Neutrophil (primary cell): ENCODE results near the gene FGL2.

Experiments
- H3K27ac ChIP-seq: fragments of 200-600 bp; sonication (generic); 2 replicates; pipeline ENCODE4 v1.5.1; 2016; ENCODE audit warnings: mild to moderate bottlenecking, moderate library complexity
- H3K27me3 ChIP-seq: fragments of 200-600 bp; sonication (generic); 2 replicates; pipeline ENCODE4 v1.6.0; 2016; ENCODE audit warnings: mild to moderate bottlenecking
- H3K36me3 ChIP-seq: fragments of 200-600 bp; sonication (generic); 2 replicates; pipeline ENCODE4 v1.5.1; 2017
- H3K4me1 ChIP-seq, 2 experiments: fragments of 200-600 bp in 1 of 2; sonication (generic) in 1 of 2; 1 replicate in 1 of 2; 2 replicates in 1 of 2; pipeline versions ENCODE4 v1.5.1 to v1.6.1; 2013 to 2016; ENCODE audit warnings: low read depth in 1 of 2, low read length in 1 of 2, mild to moderate bottlenecking in 1 of 2, moderate library complexity in 1 of 2; ENCODE audit not compliant: control insufficient read depth in 1 of 2, insufficient read depth in 1 of 2
- H3K4me3 ChIP-seq, 2 experiments: fragments of 200-600 bp in 1 of 2; sonication (generic) in 1 of 2; 1 replicate in 1 of 2; 2 replicates in 1 of 2; pipeline ENCODE4 v1.5.1; 2013 to 2016; ENCODE audit warnings: low read depth in 1 of 2, low read length in 1 of 2, mild to moderate bottlenecking in 1 of 2, moderate library complexity in 1 of 2
- H3K9me3 ChIP-seq: fragments of 200-600 bp; sonication (generic); 2 replicates; pipeline ENCODE4 v1.5.1; 2016
- TF ChIP-seq, protein P1 (sequence below): fragments of 200-600 bp; sonication (generic); IDR thresholded peaks from 2 replicates; pipeline ENCODE4 v1.5.1; 2016; ENCODE audit warnings: antibody characterized with exemption

Gene FGL2

GRCh38 chr7:77208416-77208815 is 8.8 kb upstream of the FGL2 start:
- TF ChIP-seq, protein P1, sequence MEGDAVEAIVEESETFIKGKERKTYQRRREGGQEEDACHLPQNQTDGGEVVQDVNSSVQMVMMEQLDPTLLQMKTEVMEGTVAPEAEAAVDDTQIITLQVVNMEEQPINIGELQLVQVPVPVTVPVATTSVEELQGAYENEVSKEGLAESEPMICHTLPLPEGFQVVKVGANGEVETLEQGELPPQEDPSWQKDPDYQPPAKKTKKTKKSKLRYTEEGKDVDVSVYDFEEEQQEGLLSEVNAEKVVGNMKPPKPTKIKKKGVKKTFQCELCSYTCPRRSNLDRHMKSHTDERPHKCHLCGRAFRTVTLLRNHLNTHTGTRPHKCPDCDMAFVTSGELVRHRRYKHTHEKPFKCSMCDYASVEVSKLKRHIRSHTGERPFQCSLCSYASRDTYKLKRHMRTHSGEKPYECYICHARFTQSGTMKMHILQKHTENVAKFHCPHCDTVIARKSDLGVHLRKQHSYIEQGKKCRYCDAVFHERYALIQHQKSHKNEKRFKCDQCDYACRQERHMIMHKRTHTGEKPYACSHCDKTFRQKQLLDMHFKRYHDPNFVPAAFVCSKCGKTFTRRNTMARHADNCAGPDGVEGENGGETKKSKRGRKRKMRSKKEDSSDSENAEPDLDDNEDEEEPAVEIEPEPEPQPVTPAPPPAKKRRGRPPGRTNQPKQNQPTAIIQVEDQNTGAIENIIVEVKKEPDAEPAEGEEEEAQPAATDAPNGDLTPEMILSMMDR: no peak
- H3K9me3 ChIP-seq: peaks cover 4% of the 10 kb centered on the region
- H3K4me3 ChIP-seq: peak overlapping the region in 1 of 2 experiments; percentile 19
- H3K27ac ChIP-seq: peak overlapping the region; percentile 57
- no peaks in the 10 kb centered on the region for H3K36me3 ChIP-seq
- no peaks in the 10 kb centered on the region for H3K27me3 ChIP-seq
- H3K4me1 ChIP-seq: peaks cover 8 to 16% of the 10 kb centered on the region in 2 experiments

DNA sequence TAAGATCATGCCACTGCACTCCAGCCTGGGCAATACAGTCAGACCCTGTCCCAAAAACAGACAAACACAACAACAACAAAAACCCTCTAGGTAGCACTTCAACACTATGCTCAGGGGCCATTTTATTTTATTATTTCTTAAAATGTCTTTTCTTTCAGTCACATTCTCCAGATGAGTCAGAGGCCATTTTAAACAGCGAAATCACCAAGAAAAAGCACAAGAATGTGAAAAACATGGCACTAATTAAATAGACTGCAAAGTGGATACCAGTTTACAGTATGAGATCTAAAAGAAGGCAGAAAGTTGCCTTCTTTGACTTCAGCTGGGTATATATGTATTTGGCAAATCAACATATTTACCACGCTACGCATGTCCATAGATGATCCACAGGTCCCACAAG is 6.1 kb upstream of the FGL2 start:
- Histone ChIP-seq H3K27ac (no peak overlapping the region), H3K27me3 (no peaks in the 10 kb centered on the region), H3K4me3 (no peak overlapping the region), H3K4me1 (peaks cover 8 to 17% of the 10 kb centered on the region in 2 experiments), H3K36me3 (no peaks in the 10 kb centered on the region), H3K9me3 (peaks cover 4% of the 10 kb centered on the region)
- TF ChIP-seq, protein P1: no peak

- Histone ChIP-seq H3K36me3 (no peaks in the 10 kb centered on the region), H3K4me1 (peaks cover 14 to 30% of the 10 kb centered on the region in 2 experiments), H3K9me3 (no peaks in the 10 kb centered on the region), H3K4me3 (no peak overlapping the region), H3K27me3 (no peaks in the 10 kb centered on the region), H3K27ac (no peak overlapping the region)
- TF ChIP-seq, protein P1: no peak
Measured at GRCh38 chr7:77202481-77202976, 2.9 kb upstream of the FGL2 start.

DNA sequence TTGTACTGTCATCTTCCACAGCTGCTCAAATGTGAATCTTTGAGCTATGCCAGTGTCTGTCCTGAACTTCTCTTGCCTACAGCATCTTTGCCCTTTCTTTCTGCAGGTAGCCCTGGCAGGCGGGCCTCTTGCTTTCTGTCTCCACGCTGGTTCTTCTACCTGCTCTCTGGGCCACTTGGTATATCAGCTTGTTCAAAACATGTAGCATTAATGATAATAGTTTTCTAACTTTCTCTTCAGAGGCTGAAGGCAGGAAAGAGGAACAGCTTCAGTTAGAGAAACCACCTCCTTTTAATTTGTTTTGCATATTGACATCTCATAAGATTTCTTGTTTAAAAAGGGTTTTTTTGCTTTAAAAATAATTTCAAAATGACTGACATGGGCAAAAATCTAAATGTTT is 923 bp upstream of the FGL2 start:
- Histone ChIP-seq H3K4me1 (peaks cover 27 to 49% of the 10 kb centered on the region in 2 experiments), H3K4me3 (peak overlapping the region; percentile 79 to 85), H3K27ac (peak overlapping the region; percentile 92), H3K36me3 (peaks cover 13% of the 10 kb centered on the region), H3K27me3 (no peaks in the 10 kb centered on the region), H3K9me3 (no peaks in the 10 kb centered on the region)
- TF ChIP-seq, protein P1: no peak

DNA sequence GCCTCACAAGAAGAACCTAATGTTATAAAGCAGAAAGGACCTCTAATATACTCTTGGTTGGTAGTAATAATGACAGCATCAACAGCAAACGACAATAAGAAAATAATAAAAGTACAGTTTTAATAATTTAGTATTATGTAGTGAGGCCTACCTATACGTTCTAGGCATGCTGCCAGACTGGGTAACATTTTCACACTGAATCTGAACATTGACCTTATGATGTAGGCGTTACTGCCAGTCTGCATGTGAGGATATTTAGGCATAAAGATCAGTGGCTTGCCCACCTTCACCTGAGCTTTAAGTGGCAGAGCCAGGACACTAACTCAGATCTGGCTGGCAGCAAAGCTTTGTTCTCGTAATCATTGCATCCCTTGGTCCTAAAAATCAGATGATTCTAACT is 2.5 kb downstream of the FGL2 start:
- Histone ChIP-seq H3K4me1 (peaks cover 60 to 82% of the 10 kb centered on the region in 2 experiments), H3K27me3 (no peaks in the 10 kb centered on the region), H3K27ac (peak overlapping the region; percentile 92), H3K9me3 (no peaks in the 10 kb centered on the region), H3K4me3 (peak overlapping the region; percentile 79 to 85), H3K36me3 (peaks cover 24% of the 10 kb centered on the region)
- TF ChIP-seq, protein P1: no peak
